Muscle of leg (tissue), 11 donors: ENCODE measurements around the gene SDE2. TPM values are rescaled to one million over a fixed set of nuclear protein-coding genes. Genes with fewer than 3 reads are reported as not detected.
"Not testable (repeated sequence)": the region's sequence is repeated elsewhere in the genome, so short reads cannot be mapped to it uniquely, and the experiment has no call there.

Experiments
- DNase-seq: peaks from one replicate; pipeline ENCODE4 v3.0.0; 2013
- H3K27ac ChIP-seq: one replicate; pipeline ENCODE4 v1.5.1; 2013; ENCODE audit warnings: mild to moderate bottlenecking, low read length, control low read depth
- H3K27me3 ChIP-seq: one replicate; pipeline ENCODE4 v1.6.1; 2013; ENCODE audit warnings: low read length; ENCODE audit not compliant: control insufficient read depth, insufficient read depth
- H3K36me3 ChIP-seq: one replicate; pipeline ENCODE4 v1.6.1; 2013; ENCODE audit warnings: low read length; ENCODE audit not compliant: control insufficient read depth, insufficient read depth
- H3K4me1 ChIP-seq: one replicate; pipeline ENCODE4 v1.6.1; 2013; ENCODE audit warnings: low read length; ENCODE audit not compliant: control insufficient read depth, insufficient read depth
- H3K4me3 ChIP-seq: one replicate; pipeline ENCODE4 v1.5.1; 2013; ENCODE audit warnings: low read length, control low read depth
- H3K9me3 ChIP-seq: replicated peaks from 2 replicates; pipeline ENCODE4 v1.6.1; 2013; ENCODE audit warnings: low read depth, low read length; ENCODE audit not compliant: control insufficient read depth
- WGBS: methylation state at CpG from one replicate; pipeline ENCODE4 v1.1.5; 2013; ENCODE audit warnings: missing lambda C conversion rate; ENCODE audit not compliant: insufficient coverage; 5-methylcytosine and 5-hydroxymethylcytosine counted together
- polyA plus RNA-seq, 8 donors: library from polyadenylated mRNA; unstranded; fragments of 120-200 nt; gene quantifications; one replicate each; pipeline versions ENCODE4 v1.2.1 to v1.2.3, GENCODE V29; 2013; ENCODE audit warnings: inconsistent platforms in 1 of 8, low replicate concordance in 1 of 8; ENCODE audit not compliant: insufficient read length in 8 of 8, insufficient read depth in 1 of 8
- total RNA-seq: library from RNA; stranded (reverse); fragments of 120-200 nt; gene quantifications from one replicate; pipeline ENCODE4 v1.2.4, GENCODE V29; 2013

The SDE2 gene
- total and polyA plus RNA-seq, 9 donors, result 10.8 to 16.1 (median 13.8) TPM

DNA sequence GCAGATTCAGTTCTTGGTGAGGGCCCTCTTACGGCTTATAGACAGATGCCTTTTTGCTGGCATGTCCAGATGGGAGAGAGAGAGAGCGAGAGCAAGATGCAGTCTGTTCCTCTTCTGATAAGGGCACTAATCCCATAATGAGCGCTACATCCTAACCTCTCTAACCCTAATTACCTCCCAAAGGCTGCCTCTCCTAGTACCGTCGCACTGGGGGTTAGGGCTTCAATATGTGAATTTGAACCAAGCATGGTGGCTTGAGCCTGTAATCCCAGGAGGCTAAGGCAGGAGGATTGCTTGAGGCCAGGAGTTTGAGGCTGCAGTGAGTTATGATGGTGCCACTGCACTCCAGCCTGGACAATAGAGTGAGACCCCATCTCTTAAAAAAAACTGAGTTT lies 10.5 kb upstream of the SDE2 start:
- Histone ChIP-seq H3K27ac (no peak overlapping the region), H3K36me3 (no peaks in the 10 kb centered on the region), H3K9me3 (no peaks in the 10 kb centered on the region), H3K27me3 (no peaks in the 10 kb centered on the region), H3K4me3 (no peak overlapping the region), H3K4me1 (no peaks in the 10 kb centered on the region)
- 100% methylated on average over 2 of the region's 5 CpGs for whole genome bisulfite sequencing
- no peak for DNase-seq

- 81% methylated on average over 4 of the region's 12 CpGs for WGBS
- not testable (repeated sequence) for H3K4me3 ChIP-seq, DNase-seq, H3K36me3 ChIP-seq, H3K9me3 ChIP-seq, H3K27me3 ChIP-seq, H3K4me1 ChIP-seq, H3K27ac ChIP-seq
These were observed 8.2 kb upstream of the SDE2 start for GRCh38 chr1:226007126-226007892.

DNA sequence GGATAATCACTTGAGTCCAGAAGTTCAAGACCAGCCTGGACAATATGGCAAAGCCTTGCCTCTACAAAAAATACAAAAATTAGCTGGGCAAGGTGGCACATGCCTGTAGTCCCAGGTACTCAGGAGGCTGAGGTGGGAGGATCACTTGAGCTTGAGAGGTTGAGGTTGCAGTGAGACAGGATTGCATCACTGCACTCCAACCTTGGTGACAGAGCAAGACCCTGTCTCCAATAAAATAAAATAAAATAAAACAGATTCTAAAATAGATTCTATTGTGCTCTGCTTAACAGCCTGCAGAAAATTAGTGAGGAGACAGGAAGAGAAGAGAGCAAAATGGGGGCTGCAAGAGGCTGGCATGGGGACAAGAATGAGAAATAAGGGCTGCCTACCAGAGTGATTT lies 7.5 kb upstream of the SDE2 start:
- H3K4me3 ChIP-seq, result no peak overlapping the region
- peaks cover 11% of the 10 kb centered on the region for H3K4me1 ChIP-seq
- DNase-seq, result no peak
- H3K27me3 ChIP-seq, result no peaks in the 10 kb centered on the region
- H3K36me3 ChIP-seq, result no peaks in the 10 kb centered on the region
- H3K27ac ChIP-seq, result no peak overlapping the region
- no peaks in the 10 kb centered on the region for H3K9me3 ChIP-seq

DNA sequence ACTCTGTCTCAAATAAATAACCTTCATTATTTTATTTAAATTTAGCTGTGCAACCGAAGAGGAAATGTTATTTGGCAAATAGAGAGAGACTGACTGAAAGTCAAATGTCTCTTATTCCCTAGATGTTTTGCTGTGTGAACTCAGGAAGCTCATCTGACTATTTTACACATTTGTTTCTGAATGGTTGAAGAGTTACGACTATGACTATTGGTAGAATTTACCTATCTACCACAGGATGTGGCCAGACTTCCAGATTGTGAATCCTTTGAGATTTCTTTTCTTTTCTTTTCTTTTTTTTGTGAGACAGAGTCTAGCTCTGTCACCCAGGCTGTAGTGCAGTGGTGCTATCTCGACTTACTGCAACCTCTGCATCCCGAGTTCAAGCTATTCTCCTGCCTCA lies 5.3 kb upstream of the SDE2 start:
- DNase-seq, result no peak
- no peaks in the 10 kb centered on the region for H3K36me3 ChIP-seq
- no peak overlapping the region for H3K4me3 ChIP-seq
- no CpG with 5 or more reads among the region's 4 CpGs for WGBS
- peaks cover 20% of the 10 kb centered on the region for H3K4me1 ChIP-seq
- no peaks in the 10 kb centered on the region for H3K9me3 ChIP-seq
- H3K27ac ChIP-seq, result no peak overlapping the region
- H3K27me3 ChIP-seq, result no peaks in the 10 kb centered on the region

GRCh38 chr1:226003502-226004170 lies 4.5 kb upstream of the SDE2 start:
- Histone ChIP-seq H3K27ac (peak overlapping the region; percentile 93), H3K9me3 (no peaks in the 10 kb centered on the region), H3K4me3 (no peak overlapping the region), H3K36me3 (no peaks in the 10 kb centered on the region), H3K27me3 (no peaks in the 10 kb centered on the region), H3K4me1 (peaks cover 20% of the 10 kb centered on the region)
- 94% methylated on average over 3 of the region's 3 CpGs for WGBS
- DNase-seq, result no peak

GRCh38 chr1:226002667-226003501 lies 3.7 kb upstream of the SDE2 start:
- 45% methylated on average over 4 of the region's 4 CpGs for whole genome bisulfite sequencing

GRCh38 chr1:226001963-226002666 lies 3.0 kb upstream of the SDE2 start:
- Histone ChIP-seq H3K4me1 (peaks cover 27% of the 10 kb centered on the region), H3K27me3 (no peaks in the 10 kb centered on the region), H3K9me3 (no peaks in the 10 kb centered on the region), H3K36me3 (no peaks in the 10 kb centered on the region), H3K4me3 (no peak overlapping the region), H3K27ac (peak overlapping the region; percentile 93)
- DNase-seq, result peak; percentile 82
- 37% methylated on average over 5 of the region's 9 CpGs for WGBS

More at GRCh38 chr1:226002667-226003501, 3.7 kb upstream of the SDE2 start:
- no peaks in the 10 kb centered on the region for H3K9me3 ChIP-seq
- peaks cover 24% of the 10 kb centered on the region for H3K4me1 ChIP-seq
- DNase-seq, result peak; percentile 53
- H3K27me3 ChIP-seq, result no peaks in the 10 kb centered on the region
- H3K4me3 ChIP-seq, result no peak overlapping the region
- H3K27ac ChIP-seq, result peak overlapping the region; percentile 93
- no peaks in the 10 kb centered on the region for H3K36me3 ChIP-seq

DNA sequence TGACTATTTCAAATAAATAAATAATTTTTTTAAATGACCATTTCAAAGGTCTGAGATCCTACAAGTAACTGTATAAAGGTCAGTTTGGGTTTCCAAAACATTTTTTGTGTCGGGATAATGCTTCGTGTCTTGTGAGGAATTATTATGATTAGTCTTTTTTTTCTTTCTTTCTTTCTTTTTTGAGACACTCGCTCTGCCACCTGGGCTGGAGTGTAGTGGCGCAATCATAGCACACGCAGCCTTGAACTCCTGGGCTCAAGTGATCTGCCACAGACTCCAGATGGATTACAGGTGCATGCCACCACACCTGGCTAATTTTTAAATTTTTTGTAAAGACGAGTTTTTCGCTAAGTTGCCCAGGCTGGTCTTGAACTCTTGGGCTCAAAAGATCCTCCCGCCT lies 1.9 kb upstream of the SDE2 start:
- H3K27me3 ChIP-seq, result no peaks in the 10 kb centered on the region
- DNase-seq, result no peak
- H3K9me3 ChIP-seq, result no peaks in the 10 kb centered on the region
- WGBS, result 92% methylated on average over 4 of the region's 8 CpGs
- H3K36me3 ChIP-seq, result peaks cover 2% of the 10 kb centered on the region
- peak overlapping the region; percentile 93 for H3K27ac ChIP-seq
- H3K4me3 ChIP-seq, result no peak overlapping the region
- peaks cover 27% of the 10 kb centered on the region for H3K4me1 ChIP-seq

GRCh38 chr1:226000493-226001081 lies 1.4 kb upstream of the SDE2 start:
- Histone ChIP-seq H3K27ac (peak overlapping the region; percentile 99), H3K4me1 (peaks cover 27% of the 10 kb centered on the region)
- not testable (repeated sequence) for H3K36me3 ChIP-seq, H3K27me3 ChIP-seq, H3K4me3 ChIP-seq, DNase-seq, H3K9me3 ChIP-seq
- 95% methylated on average over 17 of the region's 21 CpGs for WGBS
